SU-DHL-6 (cell line): Measurements from ENCODE around the gene GTF2H3.

ENCODE experiments used
- H2AFZ ChIP-seq: fragments of 200-600 bp; sonication (generic); 2 replicates; pipeline ENCODE4 v1.6.1; 2014; ENCODE audit warnings: low read depth, mild to moderate bottlenecking, moderate library complexity, mixed read lengths, antibody characterized with exemption, low read length; ENCODE audit not compliant: severe bottlenecking
- H3F3A ChIP-seq: fragments of 200-600 bp; shearing (Covaris generic); 2 replicates; pipeline ENCODE4 v1.6.0; 2016; ENCODE audit warnings: antibody characterized with exemption, mild to moderate bottlenecking; ENCODE audit not compliant: insufficient read depth
- H3K27ac ChIP-seq: fragments of 200-600 bp; sonication (generic); 2 replicates; pipeline ENCODE4 v1.5.1; 2016; ENCODE audit warnings: low read depth, mild to moderate bottlenecking, low read length, moderate library complexity, mixed read lengths
- H3K27me3 ChIP-seq: fragments of 200-600 bp; sonication (generic), shearing (Covaris generic); 2 replicates; pipeline ENCODE4 v1.6.0; 2014; ENCODE audit warnings: mild to moderate bottlenecking, low read length
- H3K36me3 ChIP-seq: fragments of 200-600 bp; sonication (generic); 2 replicates; pipeline ENCODE4 v1.6.1; 2014; ENCODE audit warnings: mild to moderate bottlenecking, low read length, mixed read lengths
- H3K4me2 ChIP-seq: fragments of 300-600, 200-600 bp; shearing (Covaris generic), sonication (generic); 2 replicates; pipeline ENCODE4 v1.6.0; 2014; ENCODE audit warnings: low read length, low read depth, mild to moderate bottlenecking; ENCODE audit not compliant: poor library complexity, severe bottlenecking
- H3K4me3 ChIP-seq: fragments of 200-600 bp; sonication (generic); 2 replicates; pipeline ENCODE4 v1.5.1; 2014; ENCODE audit warnings: antibody characterized with exemption, low read length, mild to moderate bottlenecking, mixed read lengths; ENCODE audit not compliant: insufficient read depth, poor library complexity, severe bottlenecking
- H3K79me2 ChIP-seq: fragments of 200-600 bp; sonication (generic); 2 replicates; pipeline ENCODE4 v1.6.1; 2014; ENCODE audit warnings: mild to moderate bottlenecking, low read length, moderate library complexity; ENCODE audit not compliant: insufficient read depth
- H3K9ac ChIP-seq: fragments of 200-600 bp; sonication (generic); 2 replicates; pipeline ENCODE4 v1.7.0; 2014; ENCODE audit warnings: mild to moderate bottlenecking, low read length
- H3K9me2 ChIP-seq: fragments of 200-600 bp; sonication (generic); replicated peaks from 2 replicates; pipeline ENCODE4 v1.6.1; 2014; ENCODE audit warnings: low read length; ENCODE audit not compliant: insufficient read depth
- H3K9me3 ChIP-seq: fragments of 200-600 bp; sonication (generic); 2 replicates; pipeline ENCODE4 v1.6.1; 2014; ENCODE audit warnings: low read length, mixed read lengths; ENCODE audit not compliant: insufficient read depth
- H4K20me1 ChIP-seq: fragments of 200-600 bp; sonication (generic); 2 replicates; pipeline ENCODE4 v1.6.1; 2014; ENCODE audit warnings: low read depth, mild to moderate bottlenecking, antibody characterized with exemption, low read length, moderate library complexity, mixed read lengths
- CTCF ChIP-seq: fragments of 200-600 bp; sonication (generic); IDR thresholded peaks from one replicate; pipeline ENCODE4 v1.5.1; 2017; ENCODE audit warnings: antibody characterized with exemption, mild to moderate bottlenecking, low read length, moderate library complexity; ENCODE audit not compliant: insufficient read depth, poor library complexity, severe bottlenecking
- EZH2phosphoT487 ChIP-seq: fragments of 200-600 bp; sonication (generic), shearing (Covaris generic); conservative IDR thresholded peaks from 2 replicates; pipeline ENCODE4 v1.6.1; 2018; ENCODE audit warnings: mild to moderate bottlenecking, antibody characterized with exemption, low read length, moderate library complexity, mixed read lengths

GTF2H3 gene

GRCh38 chr12:123614531-123614930, 19.1 kb upstream of the GTF2H3 start:
- no peak overlapping the region for H2AFZ ChIP-seq
- no peaks in the 10 kb centered on the region for H3K9me2 ChIP-seq
- no peak overlapping the region for H3K9ac ChIP-seq
- H3K27me3 ChIP-seq = no peaks in the 10 kb centered on the region
- H3F3A ChIP-seq = peaks cover 16% of the 10 kb centered on the region; the same call in 1 of the 2 replicates
- peaks cover 8% of the 10 kb centered on the region; the same call in 1 of the 2 replicates for H3K79me2 ChIP-seq
- TF ChIP-seq CTCF = no peak
- TF ChIP-seq EZH2phosphoT487 = no peak
- no peak overlapping the region for H3K27ac ChIP-seq
- H4K20me1 ChIP-seq = no peaks in the 10 kb centered on the region
- no peaks in the 10 kb centered on the region for H3K9me3 ChIP-seq
- no peak overlapping the region for H3K4me2 ChIP-seq
- H3K36me3 ChIP-seq = peaks cover 53% of the 10 kb centered on the region
- no peak overlapping the region for H3K4me3 ChIP-seq

- Histone ChIP-seq H3K9me3 (no peaks in the 10 kb centered on the region), H3K9me2 (no peaks in the 10 kb centered on the region), H3K4me3 (no peak overlapping the region), H3K36me3 (peaks cover 57% of the 10 kb centered on the region), H2AFZ (no peak overlapping the region), H3K79me2 (peaks cover 3% of the 10 kb centered on the region; the same call in 1 of the 2 replicates), H3K27me3 (no peaks in the 10 kb centered on the region), H3K27ac (no peak overlapping the region), H3K9ac (no peak overlapping the region), H3K4me2 (no peak overlapping the region), H4K20me1 (no peaks in the 10 kb centered on the region), H3F3A (peaks cover 37% of the 10 kb centered on the region)
- TF ChIP-seq EZH2phosphoT487 (no peak), CTCF (no peak)
Measured at GRCh38 chr12:123617144-123617543, 16.5 kb upstream of the GTF2H3 start.

- H3K36me3 ChIP-seq = peaks cover 56% of the 10 kb centered on the region
- no peak overlapping the region for H3K4me3 ChIP-seq
- peaks cover 37% of the 10 kb centered on the region for H3F3A ChIP-seq
Measured at GRCh38 chr12:123617580-123617979, 16.0 kb upstream of the GTF2H3 start.

More at GRCh38 chr12:123617580-123617979, 16.0 kb upstream of the GTF2H3 start:
- H3K9ac ChIP-seq = no peak overlapping the region
- H3K27ac ChIP-seq = no peak overlapping the region
- no peaks in the 10 kb centered on the region for H3K9me2 ChIP-seq
- no peak for TF ChIP-seq CTCF
- TF ChIP-seq EZH2phosphoT487 = no peak
- no peaks in the 10 kb centered on the region for H3K9me3 ChIP-seq
- H3K79me2 ChIP-seq = no peaks in the 10 kb centered on the region; the same call in 1 of the 2 replicates
- H2AFZ ChIP-seq = no peak overlapping the region
- no peak overlapping the region for H3K4me2 ChIP-seq
- no peaks in the 10 kb centered on the region for H3K27me3 ChIP-seq
- H4K20me1 ChIP-seq = no peaks in the 10 kb centered on the region
